Stimulated activated CD4-positive, alpha-beta T cell treated with anti-CD3 and anti-CD28 coated beads, TNF-alpha, amount 100 ng/mL, for 1 hour (primary cell): ENCODE measurements around the gene RGS17.

ENCODE experiments used
- DNase-seq, 3 donors: peaks; one replicate each; pipeline ENCODE4 v3.0.0-alpha.2; 2020; ENCODE audit warnings: low read depth in 3 of 3, low spot score in 1 of 3

RGS17 gene

GRCh38 chr6:152957796-152958195 is 173.3 kb downstream of the RGS17 start:
- DNase-seq: no peak
